ENCODE measurements around the gene ERCC6L2.
A peak's percentile ranks its signal among the peaks of the same experiment; 100 is the strongest.

Gene ERCC6L2

GRCh38 chr9:95835393-95835792, 40.1 kb upstream of the ERCC6L2 start:
- H3K27ac ChIP-seq = peak overlapping the region; percentile 48
- TF ChIP-seq CTCF (conservative IDR thresholded peaks at IDR 0.05) = no peak

GRCh38 chr9:95836072-95836471, 39.4 kb upstream of the ERCC6L2 start:
- TF ChIP-seq CTCF (conservative IDR thresholded peaks at IDR 0.05) = no peak
- peak overlapping the region; percentile 48 for H3K27ac ChIP-seq

- TF ChIP-seq CTCF (conservative IDR thresholded peaks at IDR 0.05) = no peak
- H3K27ac ChIP-seq = no peak overlapping the region
These were observed 36.5 kb upstream of the ERCC6L2 start for GRCh38 chr9:95839012-95839411.

- H3K27ac ChIP-seq = no peak overlapping the region
- no peak for TF ChIP-seq CTCF (conservative IDR thresholded peaks at IDR 0.05)
These were observed 35.4 kb upstream of the ERCC6L2 start for GRCh38 chr9:95840074-95840473.

GRCh38 chr9:95841377-95841776, 34.1 kb upstream of the ERCC6L2 start:
- TF ChIP-seq CTCF (conservative IDR thresholded peaks at IDR 0.05) = no peak
- H3K27ac ChIP-seq = no peak overlapping the region

DNA sequence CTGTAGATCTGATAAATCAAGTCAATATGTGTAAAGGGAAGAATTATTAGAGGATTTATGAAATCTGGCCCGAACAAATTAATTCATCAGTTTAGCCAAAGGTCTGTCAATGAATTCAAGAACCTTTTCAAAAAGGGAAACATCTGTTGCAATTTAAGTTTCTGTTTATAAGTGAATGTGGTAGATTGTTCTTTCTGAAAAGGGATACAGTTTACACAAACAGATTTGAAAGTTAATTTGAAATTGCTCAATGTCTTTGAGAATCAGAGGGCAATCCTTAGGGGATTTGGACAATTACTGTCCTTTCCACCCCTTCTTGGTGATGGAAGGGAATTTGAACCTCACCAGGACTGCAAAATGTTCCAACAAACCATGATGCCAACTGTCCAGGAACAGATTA, 29.7 kb upstream of the ERCC6L2 start:
- TF ChIP-seq CTCF (conservative IDR thresholded peaks at IDR 0.05) = no peak

DNA sequence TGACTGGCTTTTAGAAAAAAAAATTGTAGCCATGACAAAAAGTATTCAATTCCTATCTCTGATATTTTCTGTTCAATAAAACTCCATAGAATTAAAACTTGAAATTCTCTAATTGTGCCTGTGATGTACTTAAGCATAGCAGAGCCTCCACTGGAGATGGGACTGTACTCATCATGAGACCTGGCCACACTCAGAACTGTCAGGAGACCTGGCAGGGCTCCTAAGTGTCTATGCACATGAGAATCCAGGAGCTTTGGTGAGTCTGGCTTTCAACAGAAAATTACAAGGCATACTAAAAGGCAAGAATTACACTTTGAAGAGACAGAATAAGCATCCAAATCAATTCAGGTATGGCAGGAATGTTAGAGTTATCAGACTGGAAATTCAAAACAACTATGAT, 26.7 kb upstream of the ERCC6L2 start:
- TF ChIP-seq CTCF (conservative IDR thresholded peaks at IDR 0.05) = no peak
- no peak overlapping the region for H3K27ac ChIP-seq

More for the DNA sequence above, 29.7 kb upstream of the ERCC6L2 start:
- no peak overlapping the region for H3K27ac ChIP-seq
